ENCODE data around the gene PTPRD.

Gene PTPRD

DNA sequence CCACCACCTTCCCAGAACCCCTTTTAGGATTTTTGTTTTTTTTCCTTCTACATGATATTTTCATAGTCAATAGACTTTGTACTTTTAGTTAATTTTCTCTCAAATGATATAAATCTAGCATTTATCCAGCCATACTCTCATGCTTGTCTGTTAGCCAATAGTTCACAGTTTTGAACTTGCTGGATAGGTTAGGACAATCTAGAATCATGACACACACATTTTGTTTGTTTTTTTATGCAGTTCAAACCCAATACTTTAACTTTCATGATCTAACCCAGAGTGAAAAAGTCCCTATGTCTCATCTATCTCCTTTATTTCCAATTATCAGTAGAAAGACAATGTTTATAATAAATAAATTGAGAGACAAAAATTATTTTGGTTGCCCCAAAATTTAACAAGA, 2303.5 kb downstream of the PTPRD start:
- no peak overlapping the region for H3K4me3 ChIP-seq (replicated peaks; ENCODE audit: low read depth, low read length)
- TF ChIP-seq, protein P1, sequence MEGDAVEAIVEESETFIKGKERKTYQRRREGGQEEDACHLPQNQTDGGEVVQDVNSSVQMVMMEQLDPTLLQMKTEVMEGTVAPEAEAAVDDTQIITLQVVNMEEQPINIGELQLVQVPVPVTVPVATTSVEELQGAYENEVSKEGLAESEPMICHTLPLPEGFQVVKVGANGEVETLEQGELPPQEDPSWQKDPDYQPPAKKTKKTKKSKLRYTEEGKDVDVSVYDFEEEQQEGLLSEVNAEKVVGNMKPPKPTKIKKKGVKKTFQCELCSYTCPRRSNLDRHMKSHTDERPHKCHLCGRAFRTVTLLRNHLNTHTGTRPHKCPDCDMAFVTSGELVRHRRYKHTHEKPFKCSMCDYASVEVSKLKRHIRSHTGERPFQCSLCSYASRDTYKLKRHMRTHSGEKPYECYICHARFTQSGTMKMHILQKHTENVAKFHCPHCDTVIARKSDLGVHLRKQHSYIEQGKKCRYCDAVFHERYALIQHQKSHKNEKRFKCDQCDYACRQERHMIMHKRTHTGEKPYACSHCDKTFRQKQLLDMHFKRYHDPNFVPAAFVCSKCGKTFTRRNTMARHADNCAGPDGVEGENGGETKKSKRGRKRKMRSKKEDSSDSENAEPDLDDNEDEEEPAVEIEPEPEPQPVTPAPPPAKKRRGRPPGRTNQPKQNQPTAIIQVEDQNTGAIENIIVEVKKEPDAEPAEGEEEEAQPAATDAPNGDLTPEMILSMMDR (IDR thresholded peaks at IDR 0.05; ENCODE audit: low read depth, low read length, missing control alignments), result no peak
- no peak for DNase-seq (ENCODE audit: extremely low read depth, low read depth)

DNA sequence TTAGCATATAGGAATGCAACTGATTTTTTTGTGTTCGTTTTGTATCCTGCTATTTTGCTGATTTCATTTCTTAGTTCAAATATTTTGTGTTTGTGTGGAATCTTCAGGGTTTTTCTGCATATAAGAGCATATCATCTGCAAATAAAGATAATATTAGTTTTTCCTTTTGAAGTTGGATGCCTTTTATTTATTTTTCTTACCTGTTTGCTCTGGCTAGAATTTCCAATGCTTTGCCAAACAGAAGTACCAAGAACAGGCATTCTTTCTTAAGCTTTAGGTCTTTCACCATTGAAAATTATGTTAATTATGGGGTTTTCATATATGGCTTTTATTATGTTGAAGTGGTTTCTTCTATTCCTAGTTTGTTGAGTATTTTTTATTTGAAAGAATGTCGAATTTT, 2308.1 kb downstream of the PTPRD start:
- H3K4me3 ChIP-seq (replicated peaks; ENCODE audit: low read depth, low read length), result no peak overlapping the region
- TF ChIP-seq, protein P1 (IDR thresholded peaks at IDR 0.05; ENCODE audit: low read depth, low read length, missing control alignments), result no peak

GRCh38 chr9:8301296-8301695, 2311.5 kb downstream of the PTPRD start:
- DNase-seq (ENCODE audit: extremely low read depth, low read depth), result no peak
- TF ChIP-seq, protein P1 (IDR thresholded peaks at IDR 0.05; ENCODE audit: low read depth, low read length, missing control alignments), result no peak
- H3K4me3 ChIP-seq (replicated peaks; ENCODE audit: low read depth, low read length), result no peak overlapping the region

More for the DNA sequence above, 2308.1 kb downstream of the PTPRD start:
- DNase-seq (ENCODE audit: extremely low read depth, low read depth), result no peak

DNA sequence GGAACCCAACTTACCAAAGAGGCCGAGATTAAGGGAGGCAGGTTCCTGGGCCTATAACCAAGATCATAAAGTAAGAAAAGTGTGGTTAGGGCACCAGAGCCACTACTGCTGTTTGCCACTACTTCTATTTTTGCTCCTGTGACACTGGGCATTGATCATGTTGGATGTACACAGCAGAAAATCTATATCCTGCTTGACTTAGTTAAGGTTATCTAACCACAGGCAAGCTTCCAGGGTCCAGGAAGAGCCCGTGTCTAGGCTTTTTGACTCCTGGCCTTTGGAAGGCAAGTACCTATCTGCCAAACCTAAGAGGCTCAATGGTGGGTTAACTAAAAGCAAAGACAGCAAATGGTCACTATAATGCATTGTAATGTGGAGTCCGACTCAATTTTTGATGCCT, 2315.8 kb downstream of the PTPRD start:
- H3K4me3 ChIP-seq (replicated peaks; ENCODE audit: low read depth, low read length), result no peak overlapping the region
- no peak for DNase-seq (ENCODE audit: extremely low read depth, low read depth)
- TF ChIP-seq, protein P1 (IDR thresholded peaks at IDR 0.05; ENCODE audit: low read depth, low read length, missing control alignments), result no peak

GRCh38 chr9:8292657-8293056, 2320.1 kb downstream of the PTPRD start:
- TF ChIP-seq, protein P1 (IDR thresholded peaks at IDR 0.05; ENCODE audit: low read depth, low read length, missing control alignments), result no peak
- no peak overlapping the region for H3K4me3 ChIP-seq (replicated peaks; ENCODE audit: low read depth, low read length)
- no peak for DNase-seq (ENCODE audit: extremely low read depth, low read depth)

DNA sequence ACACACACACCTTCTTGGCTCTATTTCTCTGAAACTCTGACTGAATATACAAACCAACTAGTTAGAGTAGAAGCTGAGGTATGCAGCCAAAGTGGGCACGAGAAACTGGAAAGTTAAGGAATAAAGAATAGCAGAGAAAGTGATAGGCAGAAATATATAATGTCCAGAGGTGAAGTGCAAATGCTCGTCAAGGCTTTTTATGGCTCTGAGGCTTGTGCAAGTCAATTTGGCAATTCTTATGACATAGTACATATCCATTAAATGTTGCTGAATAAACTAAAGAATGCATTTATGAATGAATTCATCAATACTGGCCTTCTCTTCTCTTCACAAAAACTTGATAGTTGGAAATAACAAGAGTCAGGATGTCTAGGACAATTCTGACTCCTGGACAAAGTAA, 2323.1 kb downstream of the PTPRD start:
- DNase-seq (ENCODE audit: extremely low read depth, low read depth), result no peak
- TF ChIP-seq, protein P1 (IDR thresholded peaks at IDR 0.05; ENCODE audit: low read depth, low read length, missing control alignments), result no peak
- H3K4me3 ChIP-seq (replicated peaks; ENCODE audit: low read depth, low read length), result no peak overlapping the region

- no peak for DNase-seq (ENCODE audit: extremely low read depth, low read depth)
- H3K4me3 ChIP-seq (replicated peaks; ENCODE audit: low read depth, low read length), result no peak overlapping the region
- TF ChIP-seq, protein P1 (IDR thresholded peaks at IDR 0.05; ENCODE audit: low read depth, low read length, missing control alignments), result no peak
Measured at GRCh38 chr9:8287970-8288369, 2324.8 kb downstream of the PTPRD start.
